KMS-11 (cell line): ENCODE measurements around the gene PALLD.

Experiments
- H2AFZ ChIP-seq: fragments of 200-600 bp; sonication (generic); 2 replicates; pipeline ENCODE4 v1.6.1; 2016; ENCODE audit warnings: antibody characterized with exemption, mixed run types, low read depth
- H3K27ac ChIP-seq: fragments of 200-600 bp; sonication (generic); 2 replicates; pipeline ENCODE4 v1.6.1; 2016; ENCODE audit warnings: mild to moderate bottlenecking, mixed run types
- H3K27me3 ChIP-seq: fragments of 200-600 bp; sonication (generic); 2 replicates; pipeline ENCODE4 v1.6.1; 2017; ENCODE audit warnings: mild to moderate bottlenecking, low read depth, mixed run types, moderate library complexity; ENCODE audit not compliant: insufficient read depth
- H3K36me3 ChIP-seq: fragments of 200-600 bp; sonication (generic); 2 replicates; pipeline ENCODE4 v1.6.1; 2017; ENCODE audit warnings: mild to moderate bottlenecking, mixed run types; ENCODE audit not compliant: insufficient read depth
- H3K4me1 ChIP-seq: fragments of 200-600 bp; sonication (generic); 2 replicates; pipeline ENCODE4 v1.6.1; 2016; ENCODE audit warnings: mild to moderate bottlenecking, low read depth, mixed run types; ENCODE audit not compliant: poor library complexity, severe bottlenecking
- H3K4me2 ChIP-seq: fragments of 200-600 bp; sonication (generic); 2 replicates; pipeline ENCODE4 v1.7.0; 2016; ENCODE audit warnings: mild to moderate bottlenecking, mixed run types
- H3K4me3 ChIP-seq: fragments of 200-600 bp; sonication (generic); IDR thresholded peaks from 2 replicates; pipeline ENCODE4 v1.6.1; 2017; ENCODE audit warnings: low read depth, low read length, mixed read lengths; ENCODE audit not compliant: insufficient read depth
- H3K79me2 ChIP-seq: fragments of 200-600 bp; sonication (generic); 2 replicates; pipeline ENCODE4 v1.6.1; 2016; ENCODE audit warnings: low read depth, mixed run types; ENCODE audit not compliant: insufficient read depth
- H3K9ac ChIP-seq: fragments of 200-600 bp; sonication (generic); 2 replicates; pipeline ENCODE4 v1.6.1; 2016; ENCODE audit warnings: mild to moderate bottlenecking, mixed run types
- H4K20me1 ChIP-seq: fragments of 200-600 bp; sonication (generic); 2 replicates; pipeline ENCODE4 v1.6.1; 2016; ENCODE audit warnings: mild to moderate bottlenecking, mixed run types; ENCODE audit not compliant: insufficient read depth
- TF ChIP-seq, protein P1 (sequence below): fragments of 200-600 bp; sonication (generic); conservative IDR thresholded peaks from 2 replicates; pipeline ENCODE4 v1.6.1; 2017; ENCODE audit warnings: low read depth, mild to moderate bottlenecking, antibody characterized with exemption, low read length, moderate library complexity, mixed read lengths

PALLD gene

DNA sequence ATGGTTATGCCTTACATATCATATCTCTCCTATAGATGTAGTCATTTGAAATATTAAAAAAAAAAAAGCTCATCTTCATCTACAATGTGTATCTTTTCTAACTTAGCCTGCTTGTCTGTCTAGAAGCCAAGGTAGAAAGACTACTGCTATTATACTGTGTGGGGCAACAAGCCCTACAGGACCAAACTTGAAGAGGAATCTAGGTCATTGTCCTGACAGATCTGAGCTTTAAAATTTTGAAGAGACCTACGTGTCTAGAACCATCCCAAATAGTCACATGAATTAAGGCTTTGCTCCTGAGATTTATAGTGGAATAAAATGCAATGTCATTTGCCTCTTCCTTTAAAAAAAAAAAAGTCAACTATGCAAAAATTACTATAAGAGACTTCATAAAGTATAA is 95.8 kb downstream of the PALLD start:
- Histone ChIP-seq H3K9ac (no peak overlapping the region), H3K36me3 (no peaks in the 10 kb centered on the region), H4K20me1 (no peaks in the 10 kb centered on the region), H3K79me2 (no peaks in the 10 kb centered on the region), H3K27ac (no peak overlapping the region), H3K4me1 (no peaks in the 10 kb centered on the region), H3K4me3 (no peak overlapping the region), H2AFZ (no peak overlapping the region), H3K27me3 (no peaks in the 10 kb centered on the region), H3K4me2 (no peak overlapping the region)
- TF ChIP-seq, protein P1, sequence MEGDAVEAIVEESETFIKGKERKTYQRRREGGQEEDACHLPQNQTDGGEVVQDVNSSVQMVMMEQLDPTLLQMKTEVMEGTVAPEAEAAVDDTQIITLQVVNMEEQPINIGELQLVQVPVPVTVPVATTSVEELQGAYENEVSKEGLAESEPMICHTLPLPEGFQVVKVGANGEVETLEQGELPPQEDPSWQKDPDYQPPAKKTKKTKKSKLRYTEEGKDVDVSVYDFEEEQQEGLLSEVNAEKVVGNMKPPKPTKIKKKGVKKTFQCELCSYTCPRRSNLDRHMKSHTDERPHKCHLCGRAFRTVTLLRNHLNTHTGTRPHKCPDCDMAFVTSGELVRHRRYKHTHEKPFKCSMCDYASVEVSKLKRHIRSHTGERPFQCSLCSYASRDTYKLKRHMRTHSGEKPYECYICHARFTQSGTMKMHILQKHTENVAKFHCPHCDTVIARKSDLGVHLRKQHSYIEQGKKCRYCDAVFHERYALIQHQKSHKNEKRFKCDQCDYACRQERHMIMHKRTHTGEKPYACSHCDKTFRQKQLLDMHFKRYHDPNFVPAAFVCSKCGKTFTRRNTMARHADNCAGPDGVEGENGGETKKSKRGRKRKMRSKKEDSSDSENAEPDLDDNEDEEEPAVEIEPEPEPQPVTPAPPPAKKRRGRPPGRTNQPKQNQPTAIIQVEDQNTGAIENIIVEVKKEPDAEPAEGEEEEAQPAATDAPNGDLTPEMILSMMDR = no peak

DNA sequence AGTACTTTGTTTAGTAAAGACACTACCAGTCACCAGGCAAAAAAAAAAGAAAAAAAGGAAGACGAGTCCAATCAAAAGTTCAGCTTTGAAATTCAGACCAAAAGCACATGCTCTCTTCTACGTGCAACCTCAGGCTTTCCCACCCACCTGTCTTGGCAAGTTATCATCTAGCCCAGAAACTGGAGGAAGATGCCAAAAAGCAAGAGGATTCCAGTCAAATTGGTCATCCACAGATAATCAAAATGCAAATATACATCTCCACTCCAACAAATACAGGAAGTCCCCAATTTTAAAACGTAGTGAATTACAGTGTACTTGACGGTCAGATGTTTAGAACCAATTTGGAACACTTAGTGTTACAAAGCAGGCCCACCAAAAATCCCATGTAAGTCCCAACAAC is 96.5 kb downstream of the PALLD start:
- Histone ChIP-seq H3K4me1 (no peaks in the 10 kb centered on the region), H3K4me3 (no peak overlapping the region), H3K36me3 (no peaks in the 10 kb centered on the region), H2AFZ (no peak overlapping the region), H3K4me2 (no peak overlapping the region), H3K79me2 (no peaks in the 10 kb centered on the region), H3K27ac (no peak overlapping the region), H4K20me1 (no peaks in the 10 kb centered on the region), H3K27me3 (no peaks in the 10 kb centered on the region), H3K9ac (no peak overlapping the region)
- TF ChIP-seq, protein P1 = no peak

DNA sequence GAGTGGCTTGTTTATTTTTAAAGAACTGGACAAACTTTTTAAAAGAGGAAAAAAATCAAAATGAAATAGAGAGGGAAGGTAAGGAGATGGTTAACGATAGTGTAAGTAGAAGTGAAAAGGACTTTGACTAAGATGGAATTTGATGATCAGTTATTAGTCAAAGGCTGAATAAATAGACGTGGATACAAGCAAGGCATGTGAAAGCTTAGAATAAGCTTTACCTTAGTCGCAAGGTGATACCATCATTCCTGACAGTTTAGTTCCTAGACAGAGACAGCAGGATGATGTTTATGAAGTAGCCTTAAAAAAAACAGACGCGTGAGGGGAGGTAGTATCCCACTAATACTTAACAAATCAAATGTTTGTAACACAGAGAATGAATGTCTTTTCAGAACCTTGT is 97.3 kb downstream of the PALLD start:
- Histone ChIP-seq H3K27me3 (no peaks in the 10 kb centered on the region), H3K4me3 (no peak overlapping the region), H3K36me3 (no peaks in the 10 kb centered on the region), H4K20me1 (no peaks in the 10 kb centered on the region), H3K4me1 (no peaks in the 10 kb centered on the region), H3K9ac (no peak overlapping the region), H3K79me2 (no peaks in the 10 kb centered on the region), H3K4me2 (no peak overlapping the region), H2AFZ (no peak overlapping the region), H3K27ac (no peak overlapping the region)
- TF ChIP-seq, protein P1 = no peak

DNA sequence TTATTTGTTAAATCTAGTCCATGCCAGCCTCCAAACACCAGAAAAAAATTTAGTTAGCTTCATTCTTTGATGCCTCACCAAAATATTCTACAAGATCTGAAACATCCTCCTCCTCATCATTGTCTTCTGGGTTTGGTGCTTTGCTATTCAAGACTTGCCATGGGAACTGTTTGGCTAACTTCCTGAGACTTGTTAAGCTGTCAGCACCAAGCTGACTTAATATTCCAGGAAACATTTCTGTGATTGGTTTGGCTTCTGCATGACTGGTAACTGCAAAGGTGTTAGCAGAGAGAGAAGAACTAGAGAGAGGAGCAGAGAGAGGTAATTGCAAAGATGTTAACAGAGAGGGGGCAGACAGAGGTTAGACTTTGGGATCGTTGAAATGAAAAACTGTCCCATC is 101.3 kb downstream of the PALLD start:
- Histone ChIP-seq H3K27me3 (no peaks in the 10 kb centered on the region), H3K27ac (no peak overlapping the region), H3K4me2 (no peak overlapping the region), H3K9ac (no peak overlapping the region), H2AFZ (no peak overlapping the region), H3K36me3 (no peaks in the 10 kb centered on the region), H3K4me1 (no peaks in the 10 kb centered on the region), H3K4me3 (no peak overlapping the region), H3K79me2 (no peaks in the 10 kb centered on the region), H4K20me1 (no peaks in the 10 kb centered on the region)
- TF ChIP-seq, protein P1 = no peak
